Naive thymus-derived CD4-positive, alpha-beta T cell (primary cell): ENCODE measurements around the gene CDH13. TPM values are rescaled to one million over a fixed set of nuclear protein-coding genes. Genes with fewer than 3 reads are reported as not detected.

Source experiments
- microRNA-seq: library from miRNA; unstranded; fragments of <30 nt; microRNA quantifications from one replicate; pipeline ENCODE4 v1.2.0, GENCODE V29; 2022; ENCODE audit warnings: borderline microRNAs expressed
- polyA plus RNA-seq, 2 donors: library from polyadenylated mRNA; unstranded; fragments of 300-500 nt; fragmentation: Illumina TruSeq; gene quantifications; one replicate each; pipeline ENCODE4 v1.2.3, GENCODE V29; 2021
- total RNA-seq, 6 experiments: library from RNA in 5 of 6; stranded (reverse) in 5 of 6; gene quantifications; 1 replicate in 5 of 6; 2 replicates in 1 of 6; pipeline ENCODE4 v1.2.3 and lab custom pipeline; 2021 to 2026

CDH13 gene
- total and polyA plus RNA-seq, 7 experiments from 2014 or later, result not detected

Small RNA genes lying within 50 kb of the gene (microRNA-seq; reads per million reads assigned to microRNA genes)
- not detected for gene MIR3182
- not detected for gene MIR8058
